Kidney tubule cell (primary cell): ENCODE data around the gene PRDM16.

Experiments
- DNase-seq: peaks from one replicate; pipeline ENCODE4 v3.0.0-alpha.2; 2018; ENCODE audit warnings: low spot score

The PRDM16 gene

DNA sequence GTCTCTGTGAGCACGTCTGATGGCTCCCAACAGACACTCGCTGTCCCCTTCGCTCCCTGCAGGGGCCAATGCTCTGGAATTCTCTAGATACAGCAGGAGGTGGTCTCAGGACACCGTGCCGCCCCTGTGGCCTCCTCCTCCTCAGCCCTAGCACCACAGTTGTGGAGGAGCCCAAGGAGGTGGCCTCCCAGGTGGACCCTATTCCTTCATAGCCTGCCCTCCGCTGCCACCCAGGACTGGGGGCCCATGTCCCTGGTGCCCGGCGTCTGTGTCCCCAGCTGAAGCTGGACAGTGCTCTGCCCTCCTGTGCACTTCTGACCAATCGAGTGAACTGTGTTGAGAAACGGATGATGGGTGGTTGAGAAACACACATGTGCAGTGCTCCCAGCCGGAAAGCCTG is 235.7 kb downstream of the PRDM16 start:
- no peak for DNase-seq

DNA sequence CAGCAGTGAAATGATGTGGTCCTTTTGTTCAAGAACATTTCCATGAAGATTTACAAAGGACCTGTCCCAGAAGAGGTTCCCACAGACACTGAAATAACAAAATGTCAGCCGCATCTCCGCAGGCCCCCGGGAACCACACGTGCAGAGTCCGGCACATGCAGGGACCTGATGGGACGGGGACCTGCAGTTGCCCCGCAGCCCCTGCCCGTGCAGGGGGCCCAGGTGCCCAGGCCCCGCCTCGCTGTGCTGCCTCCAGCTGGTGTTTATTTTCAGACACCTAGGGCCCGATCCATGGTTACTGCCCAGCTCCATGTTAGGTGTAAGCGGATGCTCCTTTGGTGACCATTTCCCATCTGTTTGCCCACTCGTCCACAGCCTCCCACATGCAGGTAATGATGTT is 236.2 kb downstream of the PRDM16 start:
- DNase-seq, result no peak

DNA sequence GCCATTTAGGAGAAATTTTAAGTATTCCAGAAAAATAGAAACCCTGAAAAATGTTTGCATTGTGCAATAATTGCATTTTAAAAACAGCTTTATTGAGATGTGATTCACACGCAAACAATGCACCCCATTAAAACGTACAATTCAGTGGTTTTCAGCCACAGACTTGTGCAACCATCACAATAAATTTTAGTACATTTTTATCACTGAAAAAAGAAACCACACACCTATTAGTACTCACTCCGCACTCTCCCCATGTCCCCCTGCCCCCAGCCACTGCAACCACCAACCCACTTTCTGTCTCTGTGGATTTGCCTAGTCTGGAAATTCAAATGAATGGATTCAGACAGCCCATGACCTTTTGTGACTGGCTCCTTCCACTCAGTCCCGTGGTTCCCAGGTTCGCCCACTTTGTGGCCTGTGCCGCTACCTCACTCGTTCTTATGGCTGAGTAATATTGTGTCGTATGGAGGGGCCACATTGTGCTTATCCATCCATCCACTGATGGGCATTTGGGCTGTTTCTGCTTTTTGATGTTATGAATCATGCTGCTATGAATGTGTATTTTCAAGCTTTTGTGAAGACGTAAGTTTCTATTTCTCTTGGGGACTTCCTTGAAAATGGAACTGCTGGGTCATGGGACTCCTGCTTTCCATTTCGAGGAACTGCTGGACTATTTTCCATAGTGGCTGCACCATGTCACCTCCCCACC is 237.7 kb downstream of the PRDM16 start:
- peak; percentile 60 for DNase-seq

DNA sequence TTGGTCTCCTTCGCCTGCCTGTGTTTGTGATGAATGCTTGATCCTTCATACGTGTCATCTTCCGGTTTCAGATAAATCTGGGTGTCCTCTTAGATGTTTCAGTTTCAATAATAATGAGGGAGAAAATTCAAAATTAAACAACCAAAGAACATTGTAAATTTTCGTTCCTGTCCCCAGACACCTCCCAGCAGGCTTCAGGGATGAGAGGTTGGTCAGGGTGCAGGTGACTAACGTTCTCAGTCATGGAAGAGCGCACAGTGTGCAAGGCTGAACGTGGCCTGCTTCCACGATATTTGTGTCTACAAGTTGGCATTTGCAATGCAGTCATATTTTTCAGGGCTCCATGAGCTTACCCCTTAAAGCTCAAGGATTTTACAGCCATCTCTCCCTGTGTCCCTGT is 238.4 kb downstream of the PRDM16 start:
- peak; percentile 75 for DNase-seq

DNA sequence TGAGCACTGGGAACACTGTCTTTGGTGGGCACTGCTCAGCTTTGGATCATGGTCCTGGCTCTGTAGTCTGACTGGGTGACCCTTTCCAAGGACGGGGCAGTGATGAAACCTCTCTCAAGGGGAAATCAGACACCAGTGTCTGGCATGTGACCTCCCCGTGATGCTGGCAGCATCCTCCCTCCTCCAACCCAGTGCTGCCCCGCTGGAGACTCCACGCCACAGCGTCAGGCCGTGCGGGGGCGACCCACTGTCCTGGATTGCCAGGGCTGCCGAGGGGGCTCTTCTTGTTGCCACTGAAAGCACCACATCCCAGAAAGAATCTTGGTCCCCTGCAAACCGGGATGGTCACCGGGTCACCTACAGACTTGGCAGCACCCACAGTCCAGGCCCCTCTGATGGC is 239.1 kb downstream of the PRDM16 start:
- no peak for DNase-seq

DNA sequence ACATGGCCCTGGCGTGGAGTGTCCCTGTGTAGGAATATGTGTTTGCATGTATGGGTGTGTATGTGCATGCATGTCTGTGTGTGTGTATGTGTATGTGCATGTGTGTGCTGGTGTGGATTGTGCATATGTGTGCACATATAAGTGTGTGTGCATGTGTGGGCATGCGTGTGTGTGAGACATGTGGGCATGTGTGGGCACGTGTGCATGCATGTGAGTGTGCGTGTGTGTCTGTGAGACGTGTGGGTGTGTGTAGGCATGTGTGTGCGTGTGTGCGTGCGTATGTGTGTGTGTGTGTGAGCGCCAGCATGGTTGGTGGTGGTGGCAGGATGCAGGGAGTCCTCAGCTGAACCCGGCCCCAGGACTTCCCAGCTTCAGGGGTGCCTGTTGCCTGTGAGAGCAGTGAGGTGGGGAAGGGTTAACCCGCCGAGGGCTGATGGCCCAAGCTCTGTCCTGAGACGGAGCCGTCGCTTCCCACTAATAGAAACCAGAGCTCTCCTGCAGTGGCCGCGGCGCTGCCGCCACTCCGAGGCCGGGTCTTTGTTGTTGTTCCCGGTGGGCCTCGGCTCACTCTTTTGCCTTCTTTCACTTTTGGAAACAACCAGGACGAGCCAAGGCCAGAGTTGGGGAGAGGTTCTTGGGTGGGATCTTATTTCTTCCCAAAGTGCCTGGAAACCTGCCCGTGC is 241.9 kb downstream of the PRDM16 start:
- no peak for DNase-seq

DNA sequence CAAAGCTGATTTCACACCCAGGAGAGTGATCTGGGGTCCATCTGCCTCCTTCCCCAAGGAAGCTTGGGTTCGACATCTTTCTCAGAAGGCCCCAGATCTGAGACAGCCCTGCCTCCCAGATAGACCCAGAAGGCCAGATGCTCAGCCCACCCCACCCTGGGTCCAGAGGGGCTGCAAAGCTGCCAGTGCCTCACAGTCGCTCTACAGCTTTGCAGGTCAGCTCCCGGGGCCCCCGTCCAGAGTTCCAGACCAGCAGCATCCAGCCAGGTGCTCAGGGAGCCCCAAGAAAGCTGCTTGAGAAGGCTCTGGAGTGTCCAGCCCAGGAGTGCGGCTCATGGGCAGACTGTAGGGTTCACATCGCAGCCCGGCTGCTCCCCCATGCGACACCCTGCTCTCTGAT is 242.7 kb downstream of the PRDM16 start:
- DNase-seq, result no peak

DNA sequence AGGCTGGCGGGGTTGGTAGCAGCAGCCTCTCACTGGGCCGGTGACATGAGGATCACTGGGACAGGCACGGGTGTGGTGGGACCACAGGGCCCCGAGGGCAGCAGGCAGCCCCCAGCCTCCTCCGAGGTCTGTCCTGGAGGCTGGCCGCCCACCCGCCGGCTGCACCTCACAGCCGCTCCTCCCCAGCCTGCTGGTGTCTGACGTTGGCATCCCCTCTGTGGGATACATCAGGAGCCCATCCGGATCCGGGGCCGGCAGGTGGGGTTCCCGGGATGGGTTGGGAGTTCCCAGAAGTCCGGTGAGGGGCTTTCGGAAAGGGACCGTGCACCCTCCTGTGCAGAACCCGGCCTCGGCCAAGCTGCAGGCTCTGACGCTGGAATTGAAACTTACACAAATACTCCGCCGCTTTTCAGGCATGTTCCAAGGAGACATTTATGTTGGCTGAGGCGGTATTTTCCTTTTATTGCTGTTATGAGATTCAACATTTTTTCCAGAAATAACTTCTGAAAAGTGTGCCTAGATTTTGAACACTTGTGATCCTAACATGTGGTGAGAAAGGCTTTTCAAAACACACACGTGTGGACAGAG is 243.4 kb downstream of the PRDM16 start:
- no peak for DNase-seq

DNA sequence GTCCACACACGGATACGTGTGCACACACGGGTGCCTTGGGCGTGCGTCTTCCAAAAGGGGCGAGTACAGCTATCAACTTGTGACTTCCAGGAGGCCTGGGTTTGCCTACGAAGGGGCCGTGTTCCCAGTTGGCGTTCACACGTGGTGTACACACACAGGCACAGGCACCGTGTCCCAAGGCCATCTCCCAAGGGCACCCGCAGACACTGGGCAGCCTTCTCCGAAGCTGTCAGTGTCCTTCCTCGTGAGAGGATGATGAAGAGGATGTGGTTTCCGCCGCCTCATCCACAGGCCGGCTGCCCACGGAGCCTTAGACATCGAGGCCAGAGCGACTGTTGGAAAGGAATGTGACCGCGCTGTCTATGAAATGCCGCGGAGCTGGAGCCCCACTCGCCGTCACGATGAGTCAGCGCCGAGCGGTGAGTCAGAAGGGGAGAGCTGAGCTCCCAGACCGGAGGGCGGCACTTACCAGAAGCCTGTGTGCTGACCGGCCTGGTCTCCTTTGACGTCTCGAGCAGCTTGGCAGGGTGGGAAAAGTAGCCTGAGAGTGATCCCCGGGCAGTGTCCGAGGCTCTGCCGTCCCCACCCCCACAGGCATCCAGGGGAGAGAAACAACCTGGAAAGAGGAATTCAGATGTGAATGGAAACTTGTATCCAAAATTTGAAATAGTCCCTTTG is 244.0 kb downstream of the PRDM16 start:
- peak; percentile 98 for DNase-seq

DNA sequence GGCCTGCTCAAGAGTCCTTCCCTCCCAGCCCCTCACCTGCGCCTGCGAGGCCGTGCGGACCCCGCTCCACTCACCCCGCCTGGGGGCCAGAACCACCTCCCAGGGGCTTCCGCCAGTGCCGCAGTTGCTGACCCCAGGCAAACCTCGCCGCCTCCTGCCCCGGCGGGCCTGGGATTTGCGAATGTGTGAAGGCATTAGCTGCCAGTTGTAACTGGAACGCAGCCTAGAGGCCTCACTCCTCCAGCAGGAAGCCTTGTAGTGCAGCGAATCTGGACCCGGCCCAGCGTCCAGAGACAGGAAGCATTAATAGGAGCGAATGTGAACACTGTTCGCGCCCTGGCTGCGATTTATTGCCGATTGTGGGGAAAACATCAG is 244.6 kb downstream of the PRDM16 start:
- DNase-seq, result peak; percentile 65

DNA sequence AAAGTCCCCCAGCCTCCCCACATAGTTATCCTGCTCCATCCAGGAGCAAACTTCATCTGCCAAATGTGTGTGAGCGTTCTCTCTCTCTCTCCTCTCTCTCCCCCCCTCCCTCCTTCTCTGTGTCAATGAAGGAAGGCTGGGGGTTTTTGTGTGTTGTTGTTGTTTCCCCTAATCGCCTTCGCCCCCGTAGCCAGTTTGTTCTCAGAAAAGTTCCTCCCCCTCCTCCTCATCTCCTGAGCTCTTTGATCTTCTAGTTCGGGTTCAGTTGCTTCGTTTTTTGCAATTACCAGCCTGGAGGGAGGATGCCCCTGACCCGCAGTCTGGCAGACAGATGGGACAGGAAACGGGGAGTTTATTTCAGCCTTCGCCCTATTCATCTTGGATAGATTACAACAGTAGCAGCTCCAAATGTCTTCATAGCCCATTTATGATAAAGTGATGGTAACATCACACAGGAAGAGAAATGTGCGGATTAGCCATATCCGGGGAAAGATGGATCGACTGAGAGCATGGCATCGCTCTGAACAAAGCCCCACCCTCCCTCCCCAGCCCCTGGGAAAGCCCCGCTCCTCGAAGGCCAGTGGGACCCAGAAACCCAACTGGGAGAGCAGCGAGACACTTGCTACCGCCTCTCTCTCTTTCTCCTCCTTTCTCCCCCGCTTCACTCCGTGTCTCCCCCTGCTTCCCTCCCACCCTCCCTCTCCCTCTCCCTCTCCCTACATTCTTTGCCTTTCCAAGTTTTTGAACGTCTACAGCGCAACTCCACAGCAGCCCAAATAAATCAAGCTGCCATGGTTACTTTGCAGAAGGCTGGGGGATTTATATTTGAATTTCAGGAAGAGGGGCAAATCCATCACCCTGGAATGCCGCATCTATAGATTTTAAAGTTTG is 245.7 kb downstream of the PRDM16 start:
- DNase-seq, result no peak

DNA sequence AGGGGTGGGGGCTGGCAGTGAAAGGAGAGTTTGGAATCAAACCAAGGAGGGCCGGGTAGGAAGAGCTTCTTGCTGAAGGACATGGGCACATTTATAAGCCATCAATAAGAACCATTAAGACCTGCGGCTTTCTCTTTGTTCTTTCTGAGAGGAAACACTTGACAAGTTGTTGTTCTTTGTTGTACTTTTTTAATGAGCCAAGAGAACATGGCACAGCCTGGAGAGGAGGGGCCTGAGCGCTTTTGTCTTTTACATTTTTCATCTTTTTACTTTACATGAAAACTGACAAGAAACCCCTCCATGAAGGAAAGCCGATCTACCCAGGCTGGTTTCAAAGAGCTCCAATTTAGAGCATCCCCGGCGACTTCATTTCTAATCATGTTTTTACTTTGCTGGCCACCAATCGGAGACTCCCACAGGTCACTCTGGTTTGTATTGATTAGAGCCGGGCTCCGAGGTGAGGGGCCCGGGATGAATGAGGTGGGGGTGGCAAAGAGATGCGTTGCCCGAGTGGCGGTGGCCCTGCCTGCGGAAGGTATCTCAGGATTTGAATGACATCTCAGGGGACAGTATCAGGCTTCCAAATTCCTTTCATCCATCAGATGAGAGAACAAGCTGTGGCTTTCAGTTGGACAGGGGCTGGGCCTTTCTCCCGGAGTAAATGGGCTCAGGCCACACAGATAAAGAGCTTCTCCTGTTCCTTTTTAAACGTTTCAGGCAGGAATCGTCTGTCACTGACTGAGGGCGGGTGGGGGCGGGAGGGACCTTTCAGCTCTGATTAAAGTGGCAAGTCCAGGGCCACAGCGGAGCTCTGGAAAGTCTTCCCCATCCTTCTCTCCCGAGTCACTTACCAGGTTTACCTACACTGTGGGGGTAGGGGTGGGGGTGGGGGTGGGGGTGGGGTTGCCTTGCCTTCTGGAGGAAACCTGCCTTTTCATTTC is 246.7 kb downstream of the PRDM16 start:
- DNase-seq, result no peak

DNA sequence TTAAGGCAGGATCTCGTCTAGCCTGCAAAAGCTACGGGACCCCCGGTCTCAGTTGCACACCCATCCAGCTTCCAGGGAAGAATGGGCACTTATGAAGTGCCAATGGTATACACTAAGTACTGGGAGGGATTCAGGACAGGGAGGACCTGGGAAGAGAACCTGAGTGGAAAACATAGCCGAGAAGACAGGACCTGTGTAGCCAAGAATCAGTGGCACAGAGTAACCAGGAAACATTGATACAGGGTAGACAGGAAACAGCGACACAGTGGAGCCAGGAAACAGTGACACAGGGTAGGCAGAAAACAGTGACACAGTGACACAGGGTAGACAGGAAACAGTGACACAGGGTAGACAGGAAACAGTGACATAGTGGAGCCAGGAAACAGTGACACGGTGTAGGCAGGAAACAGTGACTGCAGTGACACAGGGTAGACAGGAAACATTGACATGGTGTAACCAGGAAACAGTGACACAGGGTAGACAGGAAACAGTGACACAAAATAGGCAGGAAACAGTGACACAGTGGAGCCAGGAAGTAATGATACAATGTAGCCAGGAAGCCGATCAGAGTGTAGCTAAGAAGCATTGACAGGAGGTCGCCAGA is 247.4 kb downstream of the PRDM16 start:
- peak; percentile 58 for DNase-seq

DNA sequence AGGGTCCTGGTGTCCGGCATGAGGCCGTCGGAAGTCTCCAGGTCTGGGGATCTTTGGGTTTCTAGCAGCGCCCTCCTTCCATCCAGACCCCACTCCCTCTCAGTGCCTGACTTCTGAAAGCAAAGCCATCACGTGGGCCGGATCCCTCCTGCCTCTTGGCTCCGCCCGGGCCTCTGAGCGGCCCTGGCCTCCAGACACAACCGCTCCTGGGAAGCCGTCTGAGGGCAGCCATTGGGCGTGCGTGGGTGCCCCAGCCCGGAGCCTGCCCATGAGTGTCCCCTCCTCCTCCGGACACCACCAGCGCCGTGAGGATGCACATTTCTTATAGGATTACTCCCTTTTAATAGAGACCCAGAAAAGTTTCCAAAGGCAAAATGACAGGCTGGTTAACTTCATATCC is 248.5 kb downstream of the PRDM16 start:
- DNase-seq, result no peak

DNA sequence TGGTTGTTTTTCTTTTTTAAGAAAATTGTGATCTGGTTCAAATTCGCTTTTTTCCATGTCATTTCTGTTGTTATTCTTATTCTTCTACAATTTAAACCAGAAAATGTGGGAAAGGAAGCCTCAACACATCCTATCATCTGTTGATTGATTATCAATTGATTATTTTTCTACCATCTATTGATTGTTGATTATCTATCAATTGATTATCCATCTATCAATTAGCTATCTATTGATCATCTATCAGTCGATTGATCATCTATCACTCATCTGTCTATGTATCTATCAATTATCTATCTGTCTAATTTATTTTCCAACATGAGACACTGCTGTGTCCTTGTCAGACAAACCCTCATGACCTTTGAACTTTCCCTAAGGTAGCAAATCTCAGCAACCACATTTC is 249.3 kb downstream of the PRDM16 start:
- DNase-seq, result no peak

DNA sequence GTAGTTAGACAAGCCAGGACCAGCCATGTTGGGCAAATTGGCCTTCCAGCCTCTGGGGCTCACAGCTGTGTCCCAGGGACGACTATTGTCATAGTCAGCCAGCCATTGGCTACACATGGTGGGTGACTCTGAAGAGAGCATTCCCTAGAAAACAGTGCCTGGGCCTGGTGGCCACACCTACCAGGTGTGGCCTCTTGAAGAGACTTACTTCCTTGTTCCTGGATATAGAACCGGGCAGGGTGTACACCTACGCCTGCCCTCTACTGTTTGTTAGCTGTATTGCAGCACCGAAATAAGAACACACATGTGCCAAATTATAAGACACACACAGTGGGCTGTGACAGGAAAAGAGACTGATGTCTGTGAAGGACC is 250.9 kb downstream of the PRDM16 start:
- peak; percentile 86 for DNase-seq

DNA sequence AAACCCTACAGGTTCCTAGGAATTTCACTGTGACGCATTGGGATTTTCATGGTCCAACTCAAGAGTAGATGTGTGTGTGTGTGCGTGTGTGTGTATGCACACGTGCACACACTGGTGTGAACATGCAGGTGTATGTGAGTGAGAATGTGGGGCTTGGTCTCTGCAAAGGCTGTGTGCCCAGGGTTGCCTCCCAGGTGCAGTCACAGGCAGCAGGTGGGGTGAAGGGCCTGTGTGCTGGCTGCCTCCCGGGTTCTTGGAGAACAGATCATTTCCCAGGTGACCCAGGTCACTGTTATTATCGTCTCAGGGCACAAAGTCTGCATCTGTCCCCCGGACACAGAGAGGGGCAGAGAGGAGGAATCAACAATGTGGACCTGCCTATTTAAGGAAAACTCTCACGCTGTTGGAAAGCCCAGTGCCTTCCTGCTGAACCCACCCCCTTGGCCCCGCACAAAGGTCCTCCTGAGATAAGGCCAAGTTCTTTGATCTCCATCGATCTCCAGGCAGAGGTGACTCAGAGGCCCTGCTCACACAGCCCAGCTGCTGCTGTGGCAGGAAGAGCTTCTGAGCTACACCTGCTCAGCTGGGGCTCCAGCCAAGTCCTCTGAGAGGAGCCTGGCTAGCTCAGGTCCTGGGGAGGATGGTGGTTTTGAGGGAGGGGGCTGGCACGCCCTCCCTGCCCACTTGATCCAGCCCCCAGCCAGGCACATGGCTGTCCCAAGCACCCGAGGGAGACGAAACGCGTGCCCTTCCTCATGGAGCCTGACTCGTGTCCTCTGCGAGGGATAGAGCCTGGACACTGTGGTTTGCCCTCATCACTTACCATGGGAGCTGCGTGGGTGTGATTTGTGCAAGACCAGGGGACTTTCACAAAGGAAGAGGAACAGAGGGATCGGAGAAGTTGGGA is 251.5 kb downstream of the PRDM16 start:
- peak; percentile 16 for DNase-seq

DNA sequence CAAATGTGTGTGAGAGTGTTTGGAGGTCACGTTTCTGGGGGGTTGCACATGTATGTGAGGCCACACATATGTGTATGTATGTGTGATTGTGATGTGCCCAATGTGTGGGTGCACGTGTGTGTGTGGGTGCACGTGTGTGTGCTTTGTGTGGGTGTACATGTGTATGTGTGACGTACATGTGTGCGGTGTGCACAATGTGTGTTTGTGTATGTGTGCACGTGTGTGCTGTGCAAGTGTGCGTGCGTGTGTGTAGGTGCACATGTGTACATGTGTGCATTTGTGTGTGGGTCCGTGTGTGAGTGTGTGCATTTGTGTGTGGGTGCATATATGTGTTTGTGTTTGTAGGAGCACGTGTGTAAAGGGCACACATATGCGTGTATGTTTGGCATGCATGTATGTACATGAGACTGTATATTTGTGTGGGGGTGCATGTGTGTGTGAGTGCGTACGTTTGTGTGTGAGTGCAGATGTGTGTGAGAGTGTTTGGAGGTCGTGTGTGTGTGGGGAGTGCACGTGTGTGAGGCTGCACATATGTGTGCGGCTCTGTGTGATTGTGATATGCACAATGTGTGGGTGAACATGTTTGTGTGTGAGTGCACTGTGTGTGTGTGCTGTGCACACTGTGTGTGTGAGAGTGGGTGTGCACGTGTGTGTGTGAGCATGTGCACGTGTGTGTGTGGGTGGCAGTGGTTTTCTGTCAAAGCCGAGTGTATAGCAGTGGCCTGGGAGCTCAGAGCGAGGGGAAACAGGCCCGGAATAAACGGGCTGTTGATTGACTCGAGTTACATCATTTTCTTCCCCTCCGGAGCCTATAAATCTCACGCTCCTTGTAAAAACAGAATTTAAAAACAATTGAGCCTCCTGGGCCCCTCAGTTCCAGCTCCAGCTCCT is 252.8 kb downstream of the PRDM16 start:
- DNase-seq, result no peak
